Measurements from ENCODE around the gene CCL13.

The CCL13 gene

DNA sequence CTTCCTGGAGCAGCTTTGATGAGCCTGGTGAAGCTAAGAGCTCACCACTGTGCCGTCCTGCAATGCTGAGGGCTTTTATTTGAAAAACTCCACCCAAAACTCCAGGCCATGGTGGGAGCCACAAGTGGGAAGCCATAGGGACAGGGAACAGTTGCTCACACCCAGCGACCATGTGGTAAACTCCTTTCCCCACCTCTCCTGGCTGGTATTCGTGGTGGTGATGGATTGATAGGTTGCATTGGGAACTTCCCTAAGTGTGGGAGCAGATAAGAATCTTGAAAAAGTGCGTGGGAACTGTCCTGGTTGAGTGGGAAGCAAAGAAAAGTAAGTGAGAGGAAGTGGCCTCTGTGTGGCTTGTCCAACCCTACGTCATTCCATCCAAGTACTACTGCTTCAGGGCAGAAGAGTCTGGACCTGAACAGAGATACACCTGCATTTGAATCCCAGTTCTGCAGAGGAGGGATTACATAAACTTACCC lies 6.9 kb downstream of the CCL13 start, which contains the start of gene CCL1:
Gene CCL1 (minus strand): TSS at position 51 of the 479 bp plus-strand sequence. CDS start 72 bp downstream, outside the sequence.
- no peak for DNase-seq (ENCODE audit: low read depth)

DNA sequence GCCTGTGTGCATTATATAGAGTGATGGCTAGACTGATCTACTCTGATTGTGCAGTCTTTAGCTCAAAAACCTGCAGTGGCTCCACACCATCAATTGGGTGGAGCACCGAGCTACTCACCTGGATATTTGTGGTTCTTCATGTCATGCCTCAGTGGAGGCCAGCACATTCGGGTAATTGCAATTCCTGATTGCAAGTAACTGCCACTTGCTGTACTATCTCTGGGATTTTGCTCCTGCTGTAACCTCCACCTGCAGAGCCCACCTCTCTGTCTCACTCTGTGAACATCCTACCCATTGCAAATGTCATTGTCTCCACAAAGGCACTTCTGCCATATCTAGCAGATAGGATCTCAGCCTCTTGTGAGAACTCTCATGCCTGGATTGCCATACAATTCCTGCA lies 8.5 kb downstream of the CCL13 start:
- DNase-seq (ENCODE audit: low read depth): no peak

DNA sequence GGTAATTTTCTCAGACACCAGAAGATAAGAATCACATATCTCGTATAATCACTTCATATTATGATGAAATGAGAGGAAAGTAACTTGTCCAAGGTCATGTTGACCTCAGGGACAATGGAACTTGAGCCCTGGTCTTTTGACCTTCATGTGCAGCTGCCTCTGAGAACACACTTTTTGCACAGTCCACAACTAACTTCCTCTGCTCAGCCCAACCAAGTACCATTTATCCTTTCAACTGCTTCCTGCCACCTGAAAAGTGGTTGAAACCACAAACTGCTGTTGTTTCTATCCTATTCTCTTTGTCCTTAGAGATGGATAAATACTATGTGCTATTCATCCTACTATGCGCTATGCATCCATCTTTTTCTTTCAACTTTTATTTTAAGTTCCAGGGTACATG lies 9.1 kb downstream of the CCL13 start:
- DNase-seq (ENCODE audit: low read depth): no peak

DNA sequence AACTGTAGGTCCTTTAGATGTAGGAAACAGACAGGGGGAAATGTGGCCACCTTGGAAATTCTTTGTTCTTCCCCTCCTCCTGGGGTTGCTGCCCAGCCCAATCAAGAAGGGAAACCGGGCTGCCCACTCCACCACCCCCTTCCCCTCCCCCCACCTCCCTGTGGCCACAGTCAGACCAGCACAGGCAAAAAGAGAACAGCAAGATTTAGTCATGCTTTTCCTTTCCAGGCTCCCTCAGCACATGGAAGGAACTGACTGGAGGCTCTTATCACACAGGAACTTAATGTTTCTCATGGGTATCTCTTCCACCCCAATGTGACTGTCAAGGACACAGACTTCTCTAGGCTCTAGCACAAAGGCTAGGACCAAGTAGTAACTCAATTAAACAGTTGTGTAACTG lies 9.7 kb downstream of the CCL13 start:
- no peak for DNase-seq (ENCODE audit: low read depth)

DNA sequence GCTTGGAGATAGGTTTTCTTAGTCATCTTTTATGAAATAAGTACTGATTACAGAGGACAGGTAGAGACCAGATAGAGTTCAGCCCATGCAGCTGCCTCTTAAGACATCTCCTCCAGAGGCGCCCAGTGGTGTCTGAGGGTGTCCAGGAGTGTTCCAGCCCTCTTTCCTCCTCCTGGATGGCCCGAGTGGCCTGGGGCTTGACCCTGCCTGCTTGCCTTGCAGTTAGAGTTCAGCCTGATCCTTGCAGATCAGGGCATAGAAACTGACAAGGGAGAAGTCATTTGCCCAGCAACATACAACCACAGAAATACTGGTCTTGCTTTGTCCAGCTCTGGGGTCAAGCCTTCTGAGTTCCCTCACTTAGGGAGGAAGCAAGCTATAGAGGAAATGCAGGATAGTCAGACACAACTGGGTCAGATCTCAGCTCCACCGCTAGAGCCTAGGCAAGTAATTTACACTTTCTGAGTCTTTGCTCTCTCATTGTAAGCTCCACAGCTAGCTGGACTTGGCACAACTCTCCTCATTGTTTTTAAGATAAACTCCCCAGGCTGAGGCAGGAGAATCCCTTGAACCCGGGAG lies 10.3 kb downstream of the CCL13 start:
- DNase-seq (ENCODE audit: low read depth): no peak

DNA sequence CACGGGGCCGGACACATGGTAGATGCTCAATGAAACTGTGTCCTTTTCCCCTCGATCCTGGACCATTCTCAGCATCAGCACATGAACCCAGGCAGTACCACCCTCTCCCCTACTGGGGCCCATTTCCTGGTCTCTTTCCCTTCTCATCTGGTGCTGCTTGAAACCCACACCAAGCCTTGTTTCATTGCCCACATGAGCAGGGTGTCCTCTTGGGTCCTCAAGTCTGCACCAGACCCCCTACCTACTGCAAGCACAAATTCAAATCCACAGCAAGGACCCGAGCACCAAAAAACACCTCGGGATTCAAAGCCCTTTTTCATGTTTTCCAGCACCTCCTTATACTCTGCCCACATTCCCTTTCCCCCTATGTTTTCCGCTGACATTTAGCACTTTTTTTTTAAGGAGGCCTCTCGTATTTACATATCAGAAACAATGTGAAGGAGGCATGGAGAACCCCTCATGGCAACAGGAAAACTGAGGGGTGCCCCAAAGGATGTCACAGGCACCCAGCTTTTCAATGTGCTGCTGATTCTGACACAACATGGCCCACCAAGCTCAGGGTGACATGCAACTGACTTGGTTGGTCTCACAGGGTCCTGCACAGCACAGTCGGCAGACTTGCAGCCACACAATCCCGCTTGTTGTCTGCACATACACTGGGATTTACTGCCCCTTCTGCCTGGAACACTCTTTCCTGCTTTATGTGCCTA lies 11.4 kb downstream of the CCL13 start:
- no peak for DNase-seq (ENCODE audit: low read depth)

DNA sequence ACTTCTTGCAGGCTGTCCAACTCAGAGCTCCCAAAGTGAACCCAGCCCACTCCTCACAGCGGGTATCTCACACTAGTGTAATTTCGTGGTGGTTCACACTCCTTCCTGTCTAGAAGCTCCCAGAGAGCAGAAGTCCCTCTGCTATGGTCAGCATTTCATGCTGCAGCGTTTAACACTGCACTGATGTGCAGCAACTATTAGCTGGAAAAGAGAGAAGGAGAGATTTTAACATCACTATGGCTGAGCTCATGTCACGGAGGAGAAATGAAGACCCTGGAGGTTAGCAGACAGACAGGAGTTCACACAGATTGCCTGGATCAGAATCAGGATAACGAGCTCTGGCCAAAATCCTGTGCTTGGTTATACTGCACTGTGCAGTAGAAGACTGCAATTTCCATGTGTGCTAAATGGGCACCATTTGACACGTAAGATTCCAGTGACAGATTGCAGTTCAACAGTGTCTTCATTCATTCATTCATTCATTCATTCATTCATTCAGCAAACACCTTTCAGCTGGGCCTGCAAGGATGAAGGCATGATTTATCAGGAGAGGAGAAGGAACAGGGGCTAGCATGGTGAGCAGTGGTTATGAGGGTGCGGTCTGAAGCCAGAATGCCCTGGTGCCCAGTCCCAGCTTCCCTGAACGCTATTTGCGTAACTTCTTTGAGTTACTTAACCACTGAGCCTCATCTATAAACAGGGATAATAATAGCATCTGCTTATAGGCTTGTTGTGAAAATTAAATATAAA lies 12.1 kb downstream of the CCL13 start:
- no peak for DNase-seq (ENCODE audit: low read depth)

DNA sequence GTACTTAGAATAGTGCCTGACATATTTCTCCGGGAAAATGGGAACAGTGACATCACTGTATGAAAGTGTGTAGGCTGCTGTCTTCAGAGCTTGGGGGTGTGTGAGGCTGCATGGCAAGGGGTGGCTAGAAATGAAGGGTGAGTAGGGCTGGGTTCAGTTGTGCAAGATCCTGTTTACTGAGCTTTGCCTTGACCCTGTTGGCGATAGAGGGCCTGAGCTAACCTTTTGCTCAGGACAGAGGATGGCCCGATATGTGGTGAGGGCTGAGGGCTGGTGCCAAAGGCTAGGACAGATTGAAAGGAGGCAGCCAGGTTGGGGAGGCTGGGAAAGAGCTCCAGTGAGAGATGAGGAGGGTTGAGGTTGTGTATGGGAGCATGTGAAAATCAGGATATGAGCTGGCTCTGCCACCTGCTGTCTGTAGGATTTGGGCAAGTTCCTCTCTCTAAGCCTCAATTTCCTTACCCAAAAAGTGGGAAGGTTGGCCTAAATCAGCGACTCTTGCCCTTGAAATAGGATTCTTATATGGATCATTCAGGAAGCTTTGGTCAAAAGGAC lies 12.7 kb downstream of the CCL13 start:
- DNase-seq (ENCODE audit: low read depth): no peak

DNA sequence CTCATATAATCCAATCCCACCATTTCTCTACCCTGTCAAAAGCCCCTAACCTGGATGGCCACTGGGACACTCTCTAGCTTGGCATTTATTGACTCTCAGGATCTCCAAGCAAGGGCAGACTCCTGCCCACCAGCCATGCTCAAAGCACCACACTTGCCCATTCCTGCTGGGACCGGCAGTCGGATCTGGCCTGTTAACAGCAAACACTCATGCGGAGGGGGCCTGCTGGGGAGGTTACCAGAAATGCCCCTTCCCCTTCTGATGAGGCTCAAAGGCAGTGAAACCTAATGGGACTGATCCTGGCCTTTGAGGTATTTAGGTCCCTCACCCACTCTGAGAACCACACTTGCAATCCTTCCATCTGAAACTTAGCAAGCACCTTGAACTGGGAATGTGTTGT lies 13.3 kb downstream of the CCL13 start:
- DNase-seq (ENCODE audit: low read depth): no peak

DNA sequence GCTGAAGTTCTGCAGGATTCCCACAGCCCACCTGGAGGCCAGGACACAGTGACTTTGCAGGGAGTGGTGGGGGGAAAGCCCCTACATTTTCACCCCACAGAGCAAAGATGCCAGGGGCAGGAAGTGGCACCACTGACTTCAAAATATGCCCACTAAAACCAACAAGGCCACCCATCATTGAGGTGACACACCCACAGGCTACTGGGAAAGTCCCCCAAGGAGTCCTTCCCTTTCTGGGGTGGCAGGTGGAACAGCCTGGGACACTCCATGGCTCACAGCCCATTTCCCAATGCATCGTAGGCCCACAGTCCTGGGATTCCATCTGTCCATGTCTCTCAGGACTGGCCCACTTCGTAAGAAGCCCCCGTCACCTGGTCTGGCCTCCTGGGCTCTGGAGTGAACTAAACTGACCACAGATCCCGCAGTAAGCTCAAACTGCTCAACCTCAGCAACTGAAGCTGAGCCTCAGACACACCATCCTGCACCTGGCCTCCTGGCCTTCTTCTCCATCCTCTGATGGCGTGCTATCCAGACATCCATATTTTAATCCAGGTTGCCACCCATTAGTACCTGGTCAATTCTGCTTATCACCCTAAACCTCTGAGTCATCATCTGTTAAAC lies 14.2 kb downstream of the CCL13 start:
- no peak for DNase-seq (ENCODE audit: low read depth)

DNA sequence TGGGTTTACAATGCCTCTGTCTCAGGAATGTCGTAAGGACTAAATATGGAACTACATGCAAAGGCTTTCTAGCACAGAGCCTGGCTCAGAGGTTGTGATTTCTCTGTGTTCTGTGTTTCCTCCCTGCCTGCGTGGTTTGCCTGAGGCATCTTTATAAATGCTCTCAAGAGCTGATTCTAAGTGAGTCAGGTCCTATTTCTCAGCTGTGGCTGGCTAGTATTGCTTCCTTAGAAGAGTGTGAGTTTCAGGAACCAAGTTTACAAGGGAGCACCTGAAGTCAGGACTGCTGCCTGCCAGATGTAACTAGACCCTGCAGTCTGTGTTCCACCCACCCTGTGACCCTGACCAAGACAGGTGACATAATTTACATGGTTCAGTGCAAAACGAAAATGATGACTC lies 14.7 kb downstream of the CCL13 start:
- no peak for DNase-seq (ENCODE audit: low read depth)

DNA sequence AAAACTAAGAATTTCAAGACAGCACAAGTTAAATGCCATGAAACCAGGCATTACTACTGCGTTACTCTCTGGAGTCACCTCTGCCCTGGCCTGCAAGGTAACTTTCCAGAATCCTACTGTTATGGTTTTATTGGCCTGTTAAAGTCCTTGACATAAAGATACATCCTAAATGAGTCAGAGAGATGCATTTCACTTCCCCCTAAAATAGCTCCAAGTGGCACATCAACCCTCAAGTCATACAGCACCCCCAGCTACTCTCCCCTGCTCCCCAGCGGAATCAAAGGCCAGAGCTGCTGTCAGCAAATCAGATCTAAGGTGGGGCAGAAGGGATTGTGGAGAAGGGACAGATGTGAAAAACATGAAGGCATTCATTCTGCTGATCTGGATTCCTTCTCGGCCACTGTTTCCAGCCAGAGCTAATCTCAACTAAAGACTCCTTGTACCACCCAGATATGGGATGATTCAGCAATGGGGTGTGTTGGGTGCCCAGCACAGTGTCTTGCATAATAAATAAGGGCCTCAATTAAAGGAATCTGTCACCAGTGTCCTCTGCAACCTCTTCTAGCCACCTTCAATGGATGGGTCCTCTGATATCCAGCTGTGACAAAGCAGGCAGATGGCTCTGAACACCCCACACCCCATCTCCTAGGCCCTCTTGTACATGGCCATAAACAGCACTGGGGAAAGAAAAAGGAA lies 15.3 kb downstream of the CCL13 start:
- DNase-seq (ENCODE audit: low read depth): no peak

DNA sequence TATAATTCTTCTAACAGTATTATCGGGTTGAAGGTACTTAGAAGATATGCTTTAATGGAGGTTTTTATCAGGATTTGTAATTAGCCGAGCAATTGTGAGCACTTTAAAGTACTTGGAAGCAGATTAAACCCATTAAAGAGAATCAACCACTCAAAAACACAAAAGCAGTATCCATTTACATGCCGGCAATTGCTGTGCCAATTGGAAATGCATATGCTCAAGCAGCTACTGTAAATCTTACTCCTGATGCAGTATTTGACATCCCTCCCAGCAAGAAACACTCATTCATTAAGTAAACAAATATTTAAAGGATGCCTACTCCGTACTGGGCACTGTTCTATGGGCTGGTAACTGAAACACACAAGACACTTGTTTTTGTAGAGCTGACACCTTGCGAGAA lies 18.2 kb downstream of the CCL13 start:
- no peak for DNase-seq (ENCODE audit: low read depth)

DNA sequence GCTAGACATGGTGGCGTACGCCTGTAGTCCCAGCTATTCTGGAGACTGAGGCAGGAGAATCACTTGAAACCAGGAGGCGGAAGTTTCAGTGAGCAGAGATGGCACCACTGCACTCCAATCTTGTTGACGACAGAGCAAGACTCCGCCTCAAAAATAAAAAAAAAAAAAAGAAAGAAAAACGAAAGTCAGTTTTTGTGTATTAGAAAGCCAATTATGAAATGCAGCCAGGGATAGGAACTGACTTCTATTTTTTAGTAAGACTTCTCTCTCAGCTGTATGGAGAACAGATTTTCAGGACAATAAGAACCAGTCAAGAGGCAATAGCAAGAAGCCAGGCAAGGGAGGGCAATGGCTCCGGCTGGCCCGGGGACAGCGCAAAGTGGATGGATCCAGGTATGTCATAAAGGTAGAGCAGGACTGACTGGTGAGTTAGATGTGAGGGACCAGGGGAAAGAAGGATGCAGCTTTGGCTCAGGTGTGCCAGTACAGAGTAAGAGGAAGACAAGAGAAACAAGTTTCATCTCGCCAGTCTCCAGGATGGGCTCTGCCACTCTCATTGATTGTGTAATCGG lies 19.2 kb downstream of the CCL13 start:
- DNase-seq (ENCODE audit: low read depth): no peak

DNA sequence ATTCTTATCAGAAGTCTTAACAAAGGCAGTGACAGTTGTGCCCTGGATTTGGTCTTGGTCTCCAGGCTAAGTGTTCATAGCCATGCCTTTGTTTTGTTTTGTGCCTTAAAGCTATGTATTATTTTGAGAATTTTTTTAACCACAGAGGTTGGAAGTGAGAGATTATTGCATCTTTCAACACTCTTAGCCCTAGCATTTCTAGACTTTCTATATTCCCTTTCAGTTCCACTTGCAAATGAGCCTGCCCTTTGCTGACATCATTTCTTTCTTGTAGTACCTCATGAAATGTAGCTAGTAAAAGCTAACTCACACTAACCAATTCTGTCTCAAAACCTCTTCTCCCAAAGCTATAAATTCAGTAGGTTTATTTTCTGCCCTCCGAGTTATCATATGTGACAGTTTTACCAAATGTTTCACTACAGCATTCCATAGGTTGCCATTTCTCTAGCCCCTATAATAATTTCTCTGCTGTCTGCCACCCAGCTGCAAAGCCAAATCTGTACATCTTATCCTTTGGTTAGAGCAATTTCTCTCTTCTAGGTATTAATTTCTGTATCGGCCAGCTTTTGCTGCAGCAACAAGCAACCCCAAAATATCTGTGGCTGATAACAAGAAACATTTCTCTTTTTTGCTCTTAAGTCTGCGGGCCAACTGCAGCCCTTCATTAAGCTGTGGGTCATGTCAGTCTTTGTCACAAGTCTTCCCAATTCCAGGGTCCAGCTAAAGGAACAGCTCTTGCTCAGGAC lies 21.0 kb downstream of the CCL13 start:
- no peak for DNase-seq (ENCODE audit: low read depth)

DNA sequence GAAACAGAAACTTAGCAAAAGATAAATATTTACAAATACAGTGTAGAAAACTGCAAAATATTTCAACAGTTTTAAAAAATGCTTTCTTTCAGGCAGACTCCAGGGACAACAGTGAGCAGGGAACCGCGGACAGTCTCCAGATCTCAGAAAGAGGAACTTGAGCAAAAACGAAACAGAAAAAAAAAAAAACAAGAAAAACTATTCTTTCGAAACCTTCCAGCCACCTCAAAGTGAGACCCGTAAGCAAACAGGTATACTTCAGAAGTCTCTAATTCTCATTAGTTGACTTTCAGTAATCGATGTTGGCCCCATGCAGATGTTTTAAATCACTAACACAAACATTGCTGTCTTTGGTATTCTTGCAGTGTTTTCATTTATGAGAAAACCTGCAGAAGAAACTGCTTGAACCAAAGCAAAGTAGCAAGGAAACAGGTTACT lies 22.4 kb downstream of the CCL13 start:
- DNase-seq (ENCODE audit: low read depth): no peak

DNA sequence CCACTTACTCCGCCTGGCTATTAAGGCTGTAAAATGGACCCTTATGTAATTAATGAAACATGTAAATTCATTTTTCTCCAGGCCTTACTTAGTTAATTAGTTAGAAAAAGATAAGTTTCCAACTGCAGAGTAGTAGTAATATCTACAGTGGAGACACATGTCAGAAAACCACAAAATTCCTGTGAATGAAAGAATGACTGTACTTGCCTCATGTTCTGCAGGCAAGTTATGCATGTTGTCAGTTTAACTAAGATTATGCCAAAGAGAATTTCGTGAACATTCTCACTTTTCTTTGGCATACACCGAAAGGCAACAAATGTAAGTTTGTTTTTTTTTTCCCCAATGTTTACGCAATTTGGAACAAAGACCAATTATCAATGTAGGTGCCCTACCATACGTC lies 23.6 kb downstream of the CCL13 start:
- DNase-seq (ENCODE audit: low read depth): no peak

DNA sequence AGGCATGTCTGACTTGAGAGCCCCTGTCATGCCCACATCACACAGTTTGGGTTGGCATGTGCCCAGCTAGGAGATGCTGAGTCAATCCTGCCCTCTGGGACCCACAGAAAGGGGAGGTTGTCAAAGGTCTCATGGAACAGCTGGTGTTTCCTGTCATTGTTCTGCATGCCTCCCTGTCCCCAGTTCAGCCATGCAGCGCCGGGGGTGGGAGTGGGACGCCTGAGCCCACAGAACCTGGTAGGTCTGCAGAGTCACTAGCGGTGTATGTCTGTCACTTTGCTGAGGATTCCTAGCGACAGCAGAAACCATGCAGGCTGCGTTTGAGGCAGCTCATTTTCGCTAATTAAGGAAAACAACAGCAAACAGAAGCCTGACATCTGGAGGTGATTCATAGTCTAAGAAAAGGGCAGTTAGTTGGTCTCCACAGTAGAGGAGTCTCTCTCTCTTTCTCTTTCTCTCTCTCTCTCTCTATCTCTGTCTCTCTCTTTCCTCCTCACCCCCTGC lies 26.4 kb downstream of the CCL13 start:
- DNase-seq (ENCODE audit: low read depth): no peak

DNA sequence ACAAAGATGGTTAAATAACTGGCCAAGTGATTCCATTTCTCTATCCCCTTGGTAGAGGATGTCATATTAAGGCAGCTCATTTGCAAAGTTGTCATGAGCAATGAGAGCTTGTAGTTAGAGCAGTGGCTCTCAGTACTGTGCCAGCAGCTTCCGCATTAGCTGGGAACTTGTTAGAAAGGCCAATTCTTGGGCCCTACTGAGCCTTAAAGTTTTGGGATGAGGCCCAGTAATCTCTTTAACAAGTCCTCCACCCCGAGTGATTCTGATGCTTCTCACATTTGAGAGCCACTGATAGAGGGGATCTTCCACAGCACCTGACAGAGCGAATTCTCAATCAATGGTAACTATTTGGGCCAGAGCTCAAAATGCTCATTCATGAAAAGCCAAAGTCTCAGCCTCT lies 26.9 kb downstream of the CCL13 start:
- DNase-seq (ENCODE audit: low read depth): no peak

DNA sequence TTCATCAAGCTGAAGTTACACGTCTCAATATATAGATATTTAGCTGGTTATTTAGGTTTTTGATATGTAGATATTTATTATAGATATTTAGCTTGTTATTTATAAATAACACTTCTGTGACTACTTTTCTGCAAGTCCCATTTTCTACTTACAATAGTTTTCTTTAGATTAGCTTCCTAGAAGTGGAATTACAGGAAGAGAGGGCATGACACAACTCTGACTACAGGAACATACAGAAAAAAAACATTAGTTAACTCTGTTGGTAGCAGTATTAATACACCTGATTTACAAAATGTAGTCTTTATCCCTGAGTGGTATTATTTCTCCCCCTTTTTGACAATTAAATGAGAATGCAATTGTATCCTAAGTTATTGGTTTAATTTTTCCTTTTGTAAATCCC lies 28.0 kb downstream of the CCL13 start:
- DNase-seq (ENCODE audit: low read depth): no peak
